Measurements from ENCODE around the gene DLL4.

DNA sequence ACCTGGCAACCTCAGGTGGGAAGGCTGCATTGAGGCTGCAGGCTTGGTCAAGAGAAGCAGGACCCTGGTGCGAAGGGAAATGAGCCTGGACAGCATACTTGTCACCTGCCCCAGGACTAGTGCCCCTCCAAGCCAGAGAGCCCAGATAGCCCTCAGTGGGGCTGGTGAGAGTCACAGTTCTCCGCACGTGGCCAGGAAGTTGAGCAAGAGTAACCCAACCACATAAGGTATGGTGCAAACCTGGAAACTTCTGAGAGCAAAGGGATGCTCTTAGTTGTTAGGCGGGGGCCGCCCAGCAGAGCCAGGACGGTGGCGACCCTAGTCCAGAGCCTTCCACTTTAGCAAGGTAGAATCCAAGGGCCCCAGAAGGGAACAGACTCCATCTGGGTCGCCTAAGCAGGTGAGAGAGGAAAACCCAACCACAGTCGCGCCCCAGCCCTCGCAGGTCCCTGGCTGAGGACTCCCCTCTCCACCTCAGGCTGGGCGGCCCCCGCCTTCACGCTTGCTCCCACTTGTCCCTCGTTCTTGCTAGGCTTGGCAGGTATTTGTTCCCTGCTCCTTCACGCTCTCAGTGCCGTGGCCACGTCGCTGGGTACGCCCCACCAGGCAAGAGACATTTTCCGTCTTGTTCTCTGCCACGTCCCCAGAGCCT is 36.0 kb upstream of the DLL4 start:
- TF ChIP-seq, protein P1, sequence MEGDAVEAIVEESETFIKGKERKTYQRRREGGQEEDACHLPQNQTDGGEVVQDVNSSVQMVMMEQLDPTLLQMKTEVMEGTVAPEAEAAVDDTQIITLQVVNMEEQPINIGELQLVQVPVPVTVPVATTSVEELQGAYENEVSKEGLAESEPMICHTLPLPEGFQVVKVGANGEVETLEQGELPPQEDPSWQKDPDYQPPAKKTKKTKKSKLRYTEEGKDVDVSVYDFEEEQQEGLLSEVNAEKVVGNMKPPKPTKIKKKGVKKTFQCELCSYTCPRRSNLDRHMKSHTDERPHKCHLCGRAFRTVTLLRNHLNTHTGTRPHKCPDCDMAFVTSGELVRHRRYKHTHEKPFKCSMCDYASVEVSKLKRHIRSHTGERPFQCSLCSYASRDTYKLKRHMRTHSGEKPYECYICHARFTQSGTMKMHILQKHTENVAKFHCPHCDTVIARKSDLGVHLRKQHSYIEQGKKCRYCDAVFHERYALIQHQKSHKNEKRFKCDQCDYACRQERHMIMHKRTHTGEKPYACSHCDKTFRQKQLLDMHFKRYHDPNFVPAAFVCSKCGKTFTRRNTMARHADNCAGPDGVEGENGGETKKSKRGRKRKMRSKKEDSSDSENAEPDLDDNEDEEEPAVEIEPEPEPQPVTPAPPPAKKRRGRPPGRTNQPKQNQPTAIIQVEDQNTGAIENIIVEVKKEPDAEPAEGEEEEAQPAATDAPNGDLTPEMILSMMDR (IDR thresholded peaks at IDR 0.05 in 2 of 3, conservative IDR thresholded peaks at IDR 0.05 in 1 of 3; ENCODE audit: borderline replicate concordance in 1 of 3, insufficient read depth in 1 of 3, low read depth in 2 of 3, low read length in 2 of 3) = no peak
- no peak for TF ChIP-seq ZFX (IDR thresholded peaks at IDR 0.05)
- TF ChIP-seq EZH2 (IDR thresholded peaks at IDR 0.05) = no peak

Measured in HCT116 (cell line).